Endothelial cell of hepatic sinusoid (primary cell): Measurements from ENCODE around the gene VGLL4.

Experiments
- in situ Hi-C: cut with HindIII; loops from 2 replicates; pipeline ENCODE4 v1.10.0; 2017; ENCODE audit warnings: low sequenced_read_pairs

The VGLL4 gene

GRCh38 chr3:11631820-11632219 lies 11.9 kb downstream of the VGLL4 start:
- in situ Hi-C loops, result no loop called here

GRCh38 chr3:11629716-11630115 lies 14.0 kb downstream of the VGLL4 start:
- in situ Hi-C loops, result no loop called here

GRCh38 chr3:11627612-11628011 lies 16.1 kb downstream of the VGLL4 start:
- in situ Hi-C loops, result no loop called here

- in situ Hi-C loops, result no loop called here
These were observed 17.6 kb downstream of the VGLL4 start for GRCh38 chr3:11626084-11626463.

GRCh38 chr3:11625376-11626083 lies 18.2 kb downstream of the VGLL4 start:
- in situ Hi-C loops, result no loop called here

- in situ Hi-C loops, result no loop called here
These were observed 18.9 kb downstream of the VGLL4 start for GRCh38 chr3:11624704-11625375.

GRCh38 chr3:11624161-11624560 lies 19.6 kb downstream of the VGLL4 start:
- in situ Hi-C loops, result no loop called here

GRCh38 chr3:11622586-11623550 lies 20.8 kb downstream of the VGLL4 start:
- in situ Hi-C loops, result no loop called here

- in situ Hi-C loops, result no loop called here
These were observed 22.6 kb downstream of the VGLL4 start for GRCh38 chr3:11621077-11621476.

GRCh38 chr3:11619946-11620652 lies 23.6 kb downstream of the VGLL4 start:
- in situ Hi-C loops, result no loop called here

- in situ Hi-C loops, result no loop called here
These were observed 24.3 kb downstream of the VGLL4 start for GRCh38 chr3:11619461-11619860.

- in situ Hi-C loops, result no loop called here
These were observed 24.8 kb downstream of the VGLL4 start for GRCh38 chr3:11618904-11619303.

- in situ Hi-C loops, result no loop called here
These were observed 27.2 kb downstream of the VGLL4 start for GRCh38 chr3:11616551-11616950.

- in situ Hi-C loops, result no loop called here
These were observed 29.7 kb downstream of the VGLL4 start for GRCh38 chr3:11613851-11614487.

GRCh38 chr3:11613319-11613718 lies 30.4 kb downstream of the VGLL4 start:
- in situ Hi-C loops, result no loop called here

GRCh38 chr3:11612515-11613188 lies 31.1 kb downstream of the VGLL4 start:
- in situ Hi-C loops, result no loop called here

- in situ Hi-C loops, result no loop called here
These were observed 32.3 kb downstream of the VGLL4 start for GRCh38 chr3:11611341-11611799.

GRCh38 chr3:11610700-11611275 lies 32.9 kb downstream of the VGLL4 start:
- in situ Hi-C loops, result no loop called here

GRCh38 chr3:11610044-11610671 lies 33.6 kb downstream of the VGLL4 start:
- in situ Hi-C loops, result no loop called here
